KG1 (cell line): ENCODE data around the gene KRT5.

Experiments used
- DNase-seq: peaks from one replicate; lab custom pipeline; 2025; lab: John Stamatoyannopoulos, UW

KRT5 gene

DNA sequence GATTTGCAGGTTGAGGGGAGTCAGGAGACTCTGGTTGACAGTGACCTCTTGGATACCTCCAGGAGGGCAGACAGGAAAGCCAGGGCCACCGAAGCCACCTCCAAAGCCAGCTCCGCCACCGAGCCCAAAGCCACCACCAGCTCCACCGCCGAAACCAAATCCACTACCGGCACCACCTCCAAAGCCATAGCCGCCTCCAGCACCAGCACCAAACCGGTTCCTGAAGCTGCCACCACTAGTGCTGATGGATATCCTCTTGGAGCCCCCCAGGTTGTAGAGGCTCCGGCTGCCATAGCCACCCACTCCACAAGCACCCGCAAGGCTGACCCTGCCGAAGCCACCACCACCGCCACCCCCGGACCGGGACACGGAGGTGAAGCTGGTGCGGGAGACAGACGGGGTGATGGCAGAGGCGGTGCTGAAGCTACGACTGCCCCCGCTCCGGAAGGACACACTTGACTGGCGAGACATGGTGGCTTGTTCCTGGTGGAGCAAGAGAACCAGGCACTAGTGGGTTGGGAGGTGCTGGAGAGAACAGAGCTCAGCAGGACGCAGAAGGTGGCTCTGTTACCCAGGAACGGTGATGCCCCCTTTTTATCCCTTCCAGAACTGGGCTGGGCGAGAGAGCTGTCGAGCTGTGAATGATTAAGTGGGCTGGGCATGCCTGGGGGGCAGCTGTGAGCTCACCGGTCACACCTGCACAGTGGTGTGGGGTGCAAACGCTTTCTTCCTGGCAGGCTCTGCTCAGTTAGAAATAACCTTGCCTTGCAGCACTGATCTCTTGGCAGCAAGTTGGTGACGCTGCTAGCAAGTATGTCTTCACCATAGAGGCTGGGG is at the start of gene KRT5:
KRT5 (minus strand) TSS at position 569 of the 837 bp plus-strand sequence; CDS start at position 471, 98 bp downstream.
- no peak for DNase-seq

DNA sequence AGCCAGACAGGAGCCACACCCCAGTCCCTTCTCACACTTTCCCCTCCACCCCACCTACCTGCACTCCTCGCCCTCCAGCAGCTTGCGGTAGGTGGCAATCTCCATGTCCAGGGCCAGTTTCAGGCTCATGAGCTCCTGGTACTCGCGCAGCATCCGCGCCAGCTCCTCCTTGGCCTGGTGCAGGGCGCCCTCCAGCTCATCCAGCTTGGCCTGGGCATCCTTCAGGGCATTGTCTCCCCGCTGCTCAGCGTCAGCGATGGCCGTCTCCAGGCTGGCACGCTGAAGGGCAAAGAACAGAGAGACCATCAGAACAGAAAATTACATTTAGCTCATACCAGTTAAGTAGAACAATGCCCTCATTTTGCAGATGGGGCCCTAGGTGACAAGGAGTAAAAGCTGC is 47.9 kb upstream of the KRT5 start:
- DNase-seq = no peak

DNA sequence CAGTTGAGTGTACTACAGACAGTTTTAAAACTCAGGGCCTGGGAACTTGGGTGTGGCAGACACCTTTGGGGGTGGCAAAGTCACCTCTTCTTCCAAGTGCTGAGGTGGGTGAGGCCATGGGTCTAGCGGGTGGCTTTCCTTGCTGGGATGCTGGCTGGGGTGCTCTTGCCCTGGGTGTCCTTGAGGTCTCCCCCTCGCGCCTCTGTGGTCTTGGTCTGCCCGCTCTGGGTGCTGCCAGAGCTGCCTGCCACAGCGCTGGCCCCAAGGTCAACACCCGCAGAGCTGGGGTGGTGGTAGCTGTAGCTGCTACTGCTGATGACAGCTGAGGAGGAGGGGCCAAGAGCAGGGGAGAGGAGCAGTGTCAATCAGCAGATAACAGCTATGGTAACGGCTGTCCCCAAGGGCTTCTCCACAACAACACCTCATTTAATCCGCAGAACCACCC is 46.7 kb upstream of the KRT5 start:
- DNase-seq = no peak

DNA sequence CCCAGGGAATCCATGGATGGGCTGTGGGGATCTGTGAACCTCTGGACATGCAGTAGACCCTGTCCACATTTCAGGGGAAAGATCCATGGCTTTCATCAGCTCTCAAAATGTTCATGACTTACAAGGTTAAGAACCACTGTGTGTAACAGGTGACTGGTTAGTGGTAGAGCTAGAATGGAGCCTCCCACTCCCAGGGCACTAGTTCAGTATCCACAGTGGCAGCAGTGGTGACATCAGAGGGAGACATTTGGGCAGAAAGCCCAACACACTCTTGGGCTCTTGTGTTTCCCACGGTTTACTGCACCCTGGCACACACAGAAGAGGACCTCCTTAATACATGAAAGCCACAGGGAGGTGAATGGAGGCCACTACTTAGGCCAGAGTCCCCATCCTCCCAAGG is 44.4 kb upstream of the KRT5 start:
- DNase-seq = no peak

DNA sequence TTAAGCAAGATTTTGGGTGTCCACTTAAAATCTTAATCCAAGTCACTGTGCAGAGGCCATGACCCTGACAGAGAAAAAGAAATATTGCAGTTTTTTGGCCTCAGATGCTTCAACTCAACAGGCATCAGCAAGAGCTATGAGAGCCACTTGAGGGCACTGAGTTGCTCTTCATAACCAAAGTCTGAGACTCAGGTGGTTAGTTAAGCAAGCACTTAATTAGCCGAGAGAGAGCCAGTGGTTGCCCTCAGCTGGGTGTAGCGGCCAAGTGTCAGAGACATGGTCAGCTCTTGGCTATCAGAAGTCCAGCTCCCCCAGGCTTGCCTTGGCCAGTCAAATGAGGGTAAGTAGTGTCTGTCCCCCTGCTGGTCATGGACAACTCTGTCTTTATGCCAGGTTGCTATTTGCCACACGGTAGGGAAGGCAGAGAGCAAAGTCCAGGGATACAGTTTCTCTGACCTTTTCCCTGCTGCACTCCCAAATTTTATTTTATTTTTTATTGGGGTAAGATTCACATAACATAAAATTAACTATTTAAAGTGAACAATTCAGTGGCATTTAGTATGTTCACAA is 41.8 kb upstream of the KRT5 start:
- DNase-seq = no peak

DNA sequence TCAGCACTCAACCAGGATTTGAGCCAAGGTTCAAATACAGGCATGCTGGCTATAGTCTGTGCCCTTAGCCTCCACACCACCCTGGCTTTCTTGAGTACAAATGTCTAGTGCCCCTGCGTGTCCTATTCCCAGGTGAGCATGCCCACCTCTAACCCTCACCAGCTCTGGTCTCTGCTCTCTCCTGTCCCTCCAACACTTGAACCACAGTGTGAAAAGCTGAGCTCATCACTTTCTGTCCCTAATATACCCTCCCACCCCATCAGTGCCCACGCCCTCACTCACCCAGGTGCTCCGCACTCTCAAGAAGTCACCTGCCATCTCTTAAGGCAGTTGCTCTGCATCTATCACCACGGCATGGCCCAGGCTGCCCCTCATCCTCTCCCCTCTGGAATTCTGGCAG is 39.8 kb upstream of the KRT5 start:
- DNase-seq = no peak

DNA sequence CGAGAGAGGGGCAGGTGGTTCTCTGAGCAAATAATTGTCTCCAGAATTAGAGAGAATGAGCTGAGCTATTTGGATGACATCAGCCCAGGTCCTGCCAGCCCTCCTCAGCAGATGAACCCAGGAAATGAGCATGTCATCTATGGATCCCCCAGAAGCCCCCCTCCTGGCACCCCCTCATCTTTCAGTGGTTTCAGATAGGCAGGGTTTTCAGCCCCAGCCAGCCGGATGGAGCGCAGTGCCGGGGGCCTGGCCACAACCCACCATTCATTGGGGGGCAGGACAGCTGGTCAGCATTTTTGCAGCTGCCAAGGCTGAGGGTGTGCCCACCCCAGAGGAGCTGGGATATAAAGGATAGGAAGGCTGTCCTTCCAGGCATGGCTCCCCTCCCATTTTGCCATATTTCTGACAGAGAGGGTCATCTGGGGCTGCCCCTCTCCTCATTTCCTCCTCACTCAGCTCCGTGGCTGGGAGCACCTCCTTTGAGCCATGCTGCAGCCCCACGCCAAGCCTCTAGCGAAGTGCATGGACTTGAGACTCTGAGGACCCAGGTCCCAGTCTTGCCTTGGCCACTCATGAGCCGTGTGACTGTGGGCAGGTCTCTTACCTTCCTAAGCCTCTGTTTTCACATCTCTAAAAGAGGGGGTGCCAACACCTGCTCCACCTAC is 38.7 kb upstream of the KRT5 start:
- no peak for DNase-seq

DNA sequence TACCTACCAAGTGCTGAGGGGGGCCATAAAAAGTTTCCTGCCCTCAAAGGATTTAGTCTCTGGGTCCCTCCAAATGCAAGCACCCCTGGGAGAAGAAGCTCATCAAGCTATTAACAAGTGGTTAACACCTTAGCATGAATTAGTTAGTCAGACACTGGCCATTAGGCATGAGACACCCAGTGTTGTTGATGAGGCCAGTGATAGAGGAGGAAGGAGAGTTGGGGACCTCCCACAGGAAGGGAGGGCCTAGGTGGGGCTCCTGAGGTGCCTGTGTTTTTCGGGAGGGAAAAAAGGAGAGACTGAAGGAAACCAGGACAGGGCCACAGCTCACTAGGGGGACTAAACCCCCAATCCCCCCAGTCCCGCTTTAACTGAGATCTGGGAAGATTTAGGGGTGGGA is 37.3 kb upstream of the KRT5 start:
- DNase-seq = no peak

DNA sequence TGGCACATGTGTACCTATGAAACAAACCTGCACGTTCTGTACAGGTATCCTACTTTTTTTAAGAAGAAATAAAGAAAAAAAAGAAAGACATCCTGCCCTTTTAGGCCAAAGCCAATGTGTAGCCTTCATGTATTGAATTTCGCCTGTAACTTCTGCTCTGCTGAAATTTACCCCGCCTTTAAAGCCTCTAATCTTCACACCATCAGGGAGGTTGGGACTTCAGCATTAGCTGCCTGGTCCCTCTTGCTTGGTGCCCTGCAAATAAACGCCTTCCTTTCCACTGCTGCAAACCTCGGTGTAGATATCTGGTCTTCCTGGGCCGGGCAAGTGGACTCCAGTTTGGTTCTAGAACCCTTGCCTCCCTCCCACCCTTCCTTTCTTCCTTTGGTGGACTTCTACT is 35.4 kb upstream of the KRT5 start:
- no peak for DNase-seq

DNA sequence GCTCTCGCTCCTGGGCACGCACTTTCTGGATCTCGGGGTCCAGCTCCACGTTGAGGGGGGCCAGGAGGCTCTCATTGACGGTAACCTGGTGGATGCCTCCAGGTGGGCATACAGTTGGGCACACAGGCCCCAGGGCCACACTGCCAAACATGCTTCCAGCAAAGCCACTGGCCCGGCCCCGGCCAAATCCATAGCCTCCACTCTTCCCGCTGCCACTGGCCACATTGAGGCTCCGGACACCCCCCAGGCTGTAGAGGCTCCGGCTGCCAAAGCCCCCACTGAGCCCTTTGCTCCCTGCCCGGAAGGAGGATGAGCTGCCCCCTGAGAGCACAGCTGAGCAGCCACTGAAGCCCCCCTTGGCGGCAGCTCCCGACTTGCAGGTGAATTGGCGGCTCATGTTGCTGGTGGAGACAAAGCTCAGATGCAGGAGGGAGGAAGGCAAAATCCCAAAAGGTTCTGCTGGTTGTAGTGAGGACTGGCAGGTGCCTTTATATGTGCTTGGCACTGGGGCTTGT is 32.5 kb upstream of the KRT5 start, which contains the start of gene KRT71:
KRT71 (minus strand) TSS at position 465 of the 515 bp plus-strand sequence; CDS start at position 397, 68 bp downstream.
- DNase-seq = no peak

DNA sequence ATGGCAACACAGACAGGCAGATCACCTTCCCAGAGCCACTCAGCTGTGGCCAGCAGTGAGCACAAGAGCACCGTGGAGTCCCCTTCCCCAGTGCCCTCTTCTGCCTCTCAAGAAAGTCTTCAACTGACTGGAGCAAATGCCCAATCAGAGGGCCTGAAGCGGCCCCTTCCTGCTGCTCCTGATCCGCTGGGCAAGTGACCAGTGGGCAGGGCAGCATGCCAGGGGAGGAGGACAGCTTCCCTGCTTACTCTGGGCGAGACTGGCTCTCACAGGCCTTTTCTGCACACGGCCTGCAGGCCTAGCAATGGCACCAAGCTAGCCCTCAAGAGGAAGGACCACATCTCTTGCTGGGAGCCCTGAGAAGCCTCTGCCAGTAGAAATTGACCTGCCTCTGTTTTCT is 31.9 kb upstream of the KRT5 start:
- DNase-seq = no peak

DNA sequence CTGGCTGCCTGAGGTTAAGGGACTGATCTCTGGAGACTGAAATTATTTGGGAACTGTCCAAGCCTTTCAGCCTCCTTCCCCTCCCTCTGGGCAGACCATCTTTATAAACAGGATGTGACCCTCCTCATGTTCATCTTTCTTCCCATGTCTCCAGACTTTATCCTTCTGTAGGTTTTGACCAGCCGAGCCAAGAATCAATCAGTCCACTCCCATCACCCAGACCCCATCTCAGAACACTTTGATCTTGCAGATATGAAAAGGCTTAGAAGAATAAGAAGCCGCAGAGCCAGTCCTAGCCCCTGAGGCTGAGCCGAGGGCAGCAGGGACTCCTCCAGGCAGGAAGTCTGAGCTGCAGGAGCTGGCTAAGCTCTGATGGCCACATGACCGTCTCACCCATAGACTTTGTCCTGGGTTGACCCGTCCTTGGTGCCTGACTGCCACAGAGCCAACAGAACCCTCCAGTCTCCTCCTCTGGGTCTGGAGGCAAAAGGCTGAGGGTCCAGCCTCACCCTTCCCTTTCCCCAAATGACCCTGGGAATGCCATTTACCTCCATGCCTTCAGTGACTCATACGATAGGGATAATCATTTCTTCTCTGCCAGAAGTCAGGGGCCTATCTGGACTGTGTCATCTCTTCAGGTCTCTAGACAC is 31.1 kb upstream of the KRT5 start:
- DNase-seq = no peak

DNA sequence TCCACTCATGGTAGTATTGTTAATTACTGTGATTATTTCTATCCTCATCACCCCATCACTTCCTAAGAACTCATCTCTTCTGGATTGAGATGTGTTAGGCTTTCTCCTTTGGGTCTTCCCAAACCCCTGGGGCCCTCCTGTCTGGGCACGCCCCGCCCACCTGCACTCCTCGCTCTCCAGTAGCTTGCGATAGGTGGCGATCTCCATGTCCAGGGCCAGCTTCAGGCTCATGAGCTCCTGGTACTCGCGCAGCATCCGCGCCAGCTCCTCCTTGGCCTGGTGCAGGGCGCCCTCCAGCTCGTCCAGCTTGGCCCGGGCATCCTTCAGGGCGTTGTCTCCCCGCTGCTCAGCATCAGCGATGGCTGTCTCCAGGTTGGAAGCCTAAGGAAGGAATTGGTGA is 25.9 kb upstream of the KRT5 start:
- no peak for DNase-seq

DNA sequence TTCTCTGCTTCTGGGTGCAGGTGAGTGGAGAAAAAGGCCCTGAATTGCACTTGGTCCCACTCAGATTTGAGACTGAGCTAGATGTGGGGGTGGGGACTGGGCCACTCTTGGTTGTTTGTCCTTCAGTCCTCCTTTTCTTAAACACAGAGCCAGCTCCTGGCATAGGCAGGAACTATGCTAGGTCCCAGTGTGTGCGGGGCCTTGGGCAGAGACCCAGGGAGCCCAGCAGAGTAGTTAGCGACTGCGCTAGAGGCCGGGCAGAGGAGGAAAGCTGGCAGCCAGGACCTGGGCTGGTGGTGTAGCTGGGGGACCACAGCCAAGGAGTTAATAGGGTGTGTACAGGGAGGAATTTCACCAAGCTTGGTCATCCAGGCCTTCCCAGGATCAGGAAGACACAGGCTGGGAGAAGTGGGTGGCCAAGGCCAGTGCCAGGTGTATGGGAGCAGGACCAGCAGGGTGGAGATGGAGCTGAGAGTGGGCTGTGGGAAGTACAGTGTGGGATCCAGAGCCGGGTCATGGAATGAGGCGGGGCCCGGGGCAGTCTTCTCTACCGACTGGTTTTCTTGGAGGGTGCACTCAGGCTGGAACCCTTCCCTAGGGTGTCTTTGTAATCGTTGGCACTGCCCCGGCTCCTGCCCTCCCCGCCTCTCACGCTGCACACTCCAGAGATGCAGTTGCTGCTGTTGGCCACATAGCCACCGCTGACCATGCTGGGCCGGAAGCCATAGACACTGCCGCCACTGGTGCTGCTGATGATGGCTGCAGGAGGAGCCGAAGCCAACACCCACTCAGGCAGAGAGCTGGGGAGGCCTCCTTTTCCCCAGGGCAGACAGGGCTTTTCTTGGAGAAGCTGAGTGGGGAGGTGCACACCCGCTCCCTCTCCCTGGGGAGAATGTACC is 24.0 kb upstream of the KRT5 start:
- DNase-seq = no peak

DNA sequence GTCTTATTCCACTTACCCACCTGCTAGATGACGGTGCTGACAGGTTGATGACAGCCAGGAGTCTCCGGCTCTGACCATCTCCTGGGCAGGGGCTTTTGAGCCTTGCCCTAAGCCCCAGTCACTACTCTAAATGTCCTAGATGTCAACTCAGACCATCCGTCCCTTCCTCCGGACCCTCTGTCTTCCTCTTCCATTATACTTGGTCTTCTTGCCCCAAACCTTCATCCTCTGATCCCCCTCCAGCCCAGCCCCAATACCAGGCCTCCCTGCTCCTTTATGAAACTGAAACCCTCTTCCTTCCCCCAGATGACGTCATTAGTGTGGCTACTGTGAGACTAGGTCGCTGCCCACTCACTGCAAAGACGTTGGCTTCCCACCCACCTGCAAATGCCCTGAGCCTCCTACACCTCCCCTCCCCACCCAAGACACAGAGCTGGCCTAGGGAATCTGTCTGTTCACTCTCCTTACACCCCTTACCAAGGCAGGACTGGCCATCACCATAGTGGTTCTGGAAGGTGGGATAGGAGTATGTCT is 22.7 kb upstream of the KRT5 start:
- no peak for DNase-seq

DNA sequence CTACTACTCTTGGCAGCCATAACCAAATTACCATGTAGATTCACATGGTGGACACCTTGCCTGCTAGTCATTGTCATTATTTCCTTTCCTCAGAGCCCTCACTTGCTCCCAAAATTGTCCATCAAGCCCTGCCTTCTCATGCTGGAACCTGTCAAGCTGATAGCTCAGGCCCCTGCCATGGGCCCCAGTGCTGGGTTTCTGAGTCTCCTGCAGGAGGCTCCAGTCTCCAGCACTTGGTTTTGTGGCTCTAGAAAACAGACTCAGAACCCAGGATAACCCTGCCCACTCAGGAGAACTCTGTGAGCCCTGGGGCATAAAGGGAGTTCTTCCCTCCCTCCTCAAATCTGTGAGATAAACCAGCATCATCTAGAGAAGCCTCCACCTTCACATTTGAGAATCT is 22.0 kb upstream of the KRT5 start:
- DNase-seq = no peak

DNA sequence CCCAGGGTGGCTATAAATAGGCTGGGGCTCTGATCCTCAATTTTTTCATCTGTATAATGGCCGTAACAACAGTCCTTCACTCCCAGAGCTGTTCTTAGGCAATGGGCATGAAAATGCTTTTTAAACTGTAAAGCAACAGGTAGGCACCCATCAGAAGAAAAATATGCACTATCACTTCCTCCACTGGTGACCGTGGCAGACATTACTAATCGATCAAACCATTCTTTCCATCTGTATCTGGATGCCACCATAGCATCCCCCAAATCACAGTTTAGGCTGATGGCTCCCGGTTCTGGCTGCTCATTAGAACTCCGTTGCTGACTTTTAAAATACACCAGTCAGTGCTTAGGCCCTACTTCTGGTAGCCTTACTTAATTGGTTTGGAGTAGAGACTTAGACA is 21.5 kb upstream of the KRT5 start:
- no peak for DNase-seq

DNA sequence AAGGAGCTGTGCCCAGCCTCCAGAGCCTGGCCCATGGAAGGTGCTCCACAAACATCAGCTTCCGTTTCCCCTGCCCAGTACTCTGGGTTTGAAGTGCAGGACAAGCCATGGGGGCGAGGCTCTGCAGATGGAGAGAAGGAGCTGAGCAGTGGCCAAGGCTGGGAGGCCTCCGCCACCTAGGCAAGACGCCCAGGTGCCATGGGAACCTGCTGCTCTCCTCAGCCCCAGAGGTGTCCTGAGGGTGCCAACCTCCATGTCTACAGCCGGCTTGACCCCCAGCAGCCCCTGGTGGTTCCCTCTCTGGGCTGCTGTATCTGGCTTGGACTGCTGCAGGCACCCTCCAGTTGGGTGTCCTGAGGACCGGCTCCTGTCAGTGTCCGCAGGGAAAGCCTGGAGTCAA is 20.3 kb upstream of the KRT5 start:
- no peak for DNase-seq

DNA sequence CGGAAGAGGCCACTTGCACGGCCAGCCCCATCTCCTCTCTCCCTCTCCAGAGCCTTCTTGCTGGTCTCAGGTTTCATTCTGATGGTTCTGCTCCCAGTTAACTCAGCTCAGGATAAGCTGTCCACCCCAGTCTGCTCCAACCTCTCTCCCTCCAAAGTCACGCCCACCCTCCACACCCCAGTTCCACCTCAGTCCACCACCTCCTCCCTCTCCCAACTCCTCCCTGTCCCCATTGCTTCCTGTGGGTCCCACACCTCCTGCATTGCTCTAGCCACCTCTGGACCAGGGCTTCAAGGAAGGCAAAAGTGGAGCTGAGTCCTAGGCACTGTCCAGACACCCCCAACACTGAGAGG is 19.6 kb upstream of the KRT5 start:
- no peak for DNase-seq

DNA sequence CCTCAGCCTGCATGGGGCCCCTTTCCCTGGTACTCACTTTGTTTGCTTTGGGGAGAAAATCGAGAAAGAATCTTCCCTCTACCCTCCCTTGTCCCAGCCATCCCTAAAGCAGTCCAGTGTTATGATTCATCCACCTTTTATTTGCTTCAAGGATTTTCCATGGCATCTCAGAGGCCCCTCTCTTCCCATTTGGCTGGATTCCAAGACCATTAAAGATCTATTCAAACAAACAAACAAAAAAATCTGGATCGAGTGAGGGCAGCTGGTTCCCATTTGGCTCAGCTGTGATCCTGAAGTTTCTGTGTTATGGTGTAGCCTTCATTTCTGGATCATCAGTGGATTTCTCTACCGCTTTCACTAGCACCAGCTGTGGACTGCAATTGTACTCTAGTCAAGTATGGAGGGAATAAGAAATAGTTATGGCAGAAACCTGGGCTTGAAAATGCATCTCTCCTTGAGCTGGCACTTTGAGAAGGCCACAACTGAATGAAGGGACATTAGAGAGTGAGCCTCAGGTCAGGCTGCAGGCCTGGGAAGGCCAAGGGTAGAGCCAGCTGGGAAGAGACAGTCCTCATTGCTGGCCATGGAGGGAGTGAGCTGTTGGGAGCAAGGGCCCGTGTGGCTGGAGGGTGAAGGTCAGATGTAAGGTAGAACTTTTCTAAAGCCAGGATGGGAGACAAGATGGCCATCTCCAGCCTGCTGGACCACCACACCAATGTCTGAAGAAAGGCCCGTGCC is 19.1 kb upstream of the KRT5 start:
- DNase-seq = no peak
